Measurements from ENCODE around the gene FAAP20.

- TF ChIP-seq, protein P1, sequence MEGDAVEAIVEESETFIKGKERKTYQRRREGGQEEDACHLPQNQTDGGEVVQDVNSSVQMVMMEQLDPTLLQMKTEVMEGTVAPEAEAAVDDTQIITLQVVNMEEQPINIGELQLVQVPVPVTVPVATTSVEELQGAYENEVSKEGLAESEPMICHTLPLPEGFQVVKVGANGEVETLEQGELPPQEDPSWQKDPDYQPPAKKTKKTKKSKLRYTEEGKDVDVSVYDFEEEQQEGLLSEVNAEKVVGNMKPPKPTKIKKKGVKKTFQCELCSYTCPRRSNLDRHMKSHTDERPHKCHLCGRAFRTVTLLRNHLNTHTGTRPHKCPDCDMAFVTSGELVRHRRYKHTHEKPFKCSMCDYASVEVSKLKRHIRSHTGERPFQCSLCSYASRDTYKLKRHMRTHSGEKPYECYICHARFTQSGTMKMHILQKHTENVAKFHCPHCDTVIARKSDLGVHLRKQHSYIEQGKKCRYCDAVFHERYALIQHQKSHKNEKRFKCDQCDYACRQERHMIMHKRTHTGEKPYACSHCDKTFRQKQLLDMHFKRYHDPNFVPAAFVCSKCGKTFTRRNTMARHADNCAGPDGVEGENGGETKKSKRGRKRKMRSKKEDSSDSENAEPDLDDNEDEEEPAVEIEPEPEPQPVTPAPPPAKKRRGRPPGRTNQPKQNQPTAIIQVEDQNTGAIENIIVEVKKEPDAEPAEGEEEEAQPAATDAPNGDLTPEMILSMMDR (conservative IDR thresholded peaks at IDR 0.05 in 1 of 2, IDR thresholded peaks at IDR 0.05 in 1 of 2; ENCODE audit: extremely low read depth in 1 of 2, insufficient read depth in 1 of 2, low read depth in 1 of 2, low read length in 2 of 2): no peak
- no peak for TF ChIP-seq EZH2 (IDR thresholded peaks at IDR 0.05; ENCODE audit: borderline replicate concordance, low read length)
Observed at GRCh38 chr1:2233468-2233867, 38.9 kb upstream of the FAAP20 start.
